PC-3 (cell line): ENCODE data around the gene YAE1. TPM values are rescaled to one million over a fixed set of nuclear protein-coding genes. Genes with fewer than 3 reads are reported as not detected.

Experiments
- ATAC-seq: fragments of 200-7000 bp; cut with Tn5 transposase; 2 replicates; pipeline ENCODE4 v1.9.1; 2020; ENCODE audit warnings: mild to moderate bottlenecking, moderate library complexity
- BruUV-seq: library from RNA; stranded (reverse); fragments of 400-500 nt; replicated peaks from 2 replicates; lab custom pipeline; 2021; lab: Mats Ljungman, UMichigan
- CTCF ChIA-PET: fragments of 300-600 bp; sonication (Branson Sonifier 250); formaldehyde crosslinking; loops from one replicate; lab custom pipeline; 2022; ENCODE audit warnings: antibody characterized with exemption; lab: Charles Lee
- POLR2A ChIA-PET: fragments of 300-600 bp; sonication (Branson Sonifier 250); formaldehyde crosslinking; loops from one replicate; lab custom pipeline; 2022; ENCODE audit warnings: antibody characterized with exemption; ENCODE audit not compliant: unreplicated experiment; lab: Charles Lee
- DNase-seq: peaks from one replicate; pipeline ENCODE4 v3.0.0-alpha.2; 2015
- H2AFZ ChIP-seq: fragments of 300-600 bp; sonication (generic); 2 replicates; pipeline ENCODE4 v1.6.0; 2016; ENCODE audit warnings: antibody characterized with exemption, low read length
- H3F3A ChIP-seq: fragments of 300-600 bp; sonication (generic); one replicate; pipeline ENCODE4 v1.6.0; 2017; ENCODE audit warnings: antibody characterized with exemption, low read length, control low read depth, mild to moderate bottlenecking; ENCODE audit not compliant: unreplicated experiment
- H3K27ac ChIP-seq: fragments of 300-600 bp; sonication (generic); 2 replicates; pipeline ENCODE4 v1.5.1; 2016; ENCODE audit warnings: mild to moderate bottlenecking, low read length
- H3K27me3 ChIP-seq: fragments of 300-600 bp; sonication (generic); 2 replicates; pipeline ENCODE4 v1.6.1; 2016; ENCODE audit warnings: low read length, mixed read lengths
- H3K36me3 ChIP-seq: fragments of 300-600 bp; sonication (generic); 2 replicates; pipeline ENCODE4 v1.6.1; 2016; ENCODE audit warnings: low read depth, mixed run types, low read length, mixed read lengths
- H3K4me1 ChIP-seq: fragments of 300-600 bp; sonication (generic); 2 replicates; pipeline ENCODE4 v1.5.1; 2016; ENCODE audit warnings: low read length; ENCODE audit not compliant: insufficient read depth
- H3K4me2 ChIP-seq: fragments of 300-600 bp; sonication (generic); 2 replicates; pipeline ENCODE4 v1.6.0; 2016; ENCODE audit warnings: low read length
- H3K4me3 ChIP-seq: fragments of 300-600 bp; sonication (generic); 2 replicates; pipeline ENCODE4 v1.5.1; 2016; ENCODE audit warnings: mild to moderate bottlenecking, low read length, mixed read lengths
- H3K79me2 ChIP-seq: fragments of 300-600 bp; sonication (generic); 2 replicates; pipeline ENCODE4 v1.6.1; 2017; ENCODE audit warnings: low read length, mixed read lengths
- H3K9ac ChIP-seq: fragments of 300-600 bp; sonication (generic); 2 replicates; pipeline ENCODE4 v1.6.0; 2016; ENCODE audit warnings: mild to moderate bottlenecking, low read length
- H3K9me2 ChIP-seq: fragments of 300-600 bp; sonication (generic); replicated peaks from 2 replicates; pipeline ENCODE4 v1.6.1; 2016; ENCODE audit warnings: mixed run types, low read length, mixed read lengths
- H3K9me3 ChIP-seq: fragments of 300-600 bp; sonication (generic); 2 replicates; pipeline ENCODE4 v1.6.1; 2016; ENCODE audit warnings: low read length, mixed read lengths
- H4K20me1 ChIP-seq: fragments of 300-600 bp; sonication (generic); 2 replicates; pipeline ENCODE4 v1.6.1; 2016; ENCODE audit warnings: low read length, mixed read lengths
- EZH2 ChIP-seq: fragments of 300-600 bp; sonication (generic); IDR thresholded peaks from one replicate; pipeline ENCODE4 v1.6.1; 2017; ENCODE audit warnings: antibody characterized with exemption, mild to moderate bottlenecking, low read length; ENCODE audit not compliant: unreplicated experiment
- EZH2phosphoT487 ChIP-seq: fragments of 300-600 bp; sonication (generic); IDR thresholded peaks from 2 replicates; pipeline ENCODE4 v1.6.1; 2018; ENCODE audit warnings: mild to moderate bottlenecking, antibody characterized with exemption, low read length, borderline replicate concordance
- intact Hi-C: fragments of 100-400 bp; cut with micrococcal nuclease; formaldehyde crosslinking; loops from 2 replicates; pipeline ENCODE4 v1.9.0; 2023
- total RNA-seq: library from RNA; depleted of rRNA; stranded (reverse); fragments of >200 nt; gene quantifications from 2 replicates; pipeline ENCODE4 v1.2.3, GENCODE V29; 2014
- TF ChIP-seq, protein P1 (sequence below): fragments of 300-600 bp; sonication (generic); conservative IDR thresholded peaks from 2 replicates; pipeline ENCODE4 v1.5.1; 2017; ENCODE audit warnings: antibody characterized with exemption, low read depth, mild to moderate bottlenecking, low read length

The YAE1 gene
- total RNA-seq, 1 experiment from 2014 or later: 23.6 TPM

DNA sequence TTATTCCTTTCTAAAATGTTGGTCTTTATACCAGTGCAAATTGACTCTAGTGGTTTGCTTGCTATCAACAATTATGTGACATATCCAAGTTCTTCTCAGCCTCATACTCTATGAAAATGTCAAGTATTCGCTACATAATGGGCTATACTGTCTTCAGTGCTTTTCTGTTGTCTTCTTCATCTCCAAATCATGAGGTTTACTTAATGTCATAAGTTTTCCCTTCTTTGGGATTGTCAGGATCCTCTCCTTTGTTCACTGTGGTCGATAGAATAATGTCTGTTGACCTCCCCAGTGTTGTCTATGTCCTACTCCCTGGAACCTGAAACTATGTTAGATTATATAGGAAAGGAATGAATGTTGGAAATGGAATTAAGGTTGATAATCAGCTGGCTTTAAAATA, 40.7 kb downstream of the YAE1 start:
- Histone ChIP-seq H2AFZ (no peak overlapping the region), H3K27me3 (no peaks in the 10 kb centered on the region), H3K9ac (no peak overlapping the region), H3K79me2 (no peaks in the 10 kb centered on the region), H3F3A (no peaks in the 10 kb centered on the region), H3K36me3 (no peaks in the 10 kb centered on the region), H3K9me2 (no peaks in the 10 kb centered on the region), H3K9me3 (no peaks in the 10 kb centered on the region), H3K4me1 (peaks cover 25% of the 10 kb centered on the region), H3K4me3 (no peak overlapping the region), H4K20me1 (no peaks in the 10 kb centered on the region), H3K4me2 (no peak overlapping the region), H3K27ac (no peak overlapping the region)
- no peak for TF ChIP-seq EZH2
- no peak for TF ChIP-seq EZH2phosphoT487
- TF ChIP-seq, protein P1, sequence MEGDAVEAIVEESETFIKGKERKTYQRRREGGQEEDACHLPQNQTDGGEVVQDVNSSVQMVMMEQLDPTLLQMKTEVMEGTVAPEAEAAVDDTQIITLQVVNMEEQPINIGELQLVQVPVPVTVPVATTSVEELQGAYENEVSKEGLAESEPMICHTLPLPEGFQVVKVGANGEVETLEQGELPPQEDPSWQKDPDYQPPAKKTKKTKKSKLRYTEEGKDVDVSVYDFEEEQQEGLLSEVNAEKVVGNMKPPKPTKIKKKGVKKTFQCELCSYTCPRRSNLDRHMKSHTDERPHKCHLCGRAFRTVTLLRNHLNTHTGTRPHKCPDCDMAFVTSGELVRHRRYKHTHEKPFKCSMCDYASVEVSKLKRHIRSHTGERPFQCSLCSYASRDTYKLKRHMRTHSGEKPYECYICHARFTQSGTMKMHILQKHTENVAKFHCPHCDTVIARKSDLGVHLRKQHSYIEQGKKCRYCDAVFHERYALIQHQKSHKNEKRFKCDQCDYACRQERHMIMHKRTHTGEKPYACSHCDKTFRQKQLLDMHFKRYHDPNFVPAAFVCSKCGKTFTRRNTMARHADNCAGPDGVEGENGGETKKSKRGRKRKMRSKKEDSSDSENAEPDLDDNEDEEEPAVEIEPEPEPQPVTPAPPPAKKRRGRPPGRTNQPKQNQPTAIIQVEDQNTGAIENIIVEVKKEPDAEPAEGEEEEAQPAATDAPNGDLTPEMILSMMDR: no peak
- DNase-seq: no peak
- intact Hi-C loops: no loop called here
- no peak for ATAC-seq
- ChIA-PET CTCF (no interaction called here), POLR2A (no interaction called here)
- BruUV-seq: no TSS peak

DNA sequence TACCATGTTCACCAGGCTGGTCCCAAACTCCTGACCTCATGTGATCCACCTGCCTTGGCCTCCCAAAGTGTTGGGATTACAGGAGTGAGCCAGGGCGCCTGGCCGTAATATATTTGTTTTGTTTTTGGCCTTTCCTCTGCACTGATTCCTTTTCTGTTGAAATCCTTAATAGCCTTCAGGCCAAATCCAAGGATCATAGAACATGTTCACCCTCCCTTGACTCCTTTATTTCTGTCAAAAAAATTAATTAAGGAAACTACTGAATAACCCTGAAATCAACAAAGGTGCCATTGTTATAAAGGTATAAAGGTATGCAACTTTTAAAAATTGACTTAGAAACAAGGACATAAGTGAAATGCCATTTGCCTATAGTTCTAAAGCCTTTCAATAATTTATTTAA, 41.7 kb downstream of the YAE1 start:
- H3K4me1 ChIP-seq: peaks cover 25% of the 10 kb centered on the region
- no peaks in the 10 kb centered on the region for H3F3A ChIP-seq
- no peak overlapping the region for H3K4me3 ChIP-seq
- no peaks in the 10 kb centered on the region for H4K20me1 ChIP-seq
- ChIA-PET POLR2A (no interaction called here), CTCF (no interaction called here)
- H3K9me2 ChIP-seq: no peaks in the 10 kb centered on the region
- intact Hi-C loops: no loop called here
- ATAC-seq (no peak), DNase-seq (no peak)
- H3K4me2 ChIP-seq: peak overlapping the region; percentile 20; the same call in 1 of the 2 replicates
- TF ChIP-seq, protein P1: no peak
- TF ChIP-seq EZH2phosphoT487 (no peak), EZH2 (no peak)
- no peak overlapping the region for H3K9ac ChIP-seq
- H3K27me3 ChIP-seq: no peaks in the 10 kb centered on the region
- no peaks in the 10 kb centered on the region for H3K36me3 ChIP-seq
- H2AFZ ChIP-seq: peak overlapping the region; percentile 8; the same call in 1 of the 2 replicates
- no TSS peak for BruUV-seq
- H3K27ac ChIP-seq: peak overlapping the region; percentile 31
- H3K9me3 ChIP-seq: no peaks in the 10 kb centered on the region
- H3K79me2 ChIP-seq: no peaks in the 10 kb centered on the region

DNA sequence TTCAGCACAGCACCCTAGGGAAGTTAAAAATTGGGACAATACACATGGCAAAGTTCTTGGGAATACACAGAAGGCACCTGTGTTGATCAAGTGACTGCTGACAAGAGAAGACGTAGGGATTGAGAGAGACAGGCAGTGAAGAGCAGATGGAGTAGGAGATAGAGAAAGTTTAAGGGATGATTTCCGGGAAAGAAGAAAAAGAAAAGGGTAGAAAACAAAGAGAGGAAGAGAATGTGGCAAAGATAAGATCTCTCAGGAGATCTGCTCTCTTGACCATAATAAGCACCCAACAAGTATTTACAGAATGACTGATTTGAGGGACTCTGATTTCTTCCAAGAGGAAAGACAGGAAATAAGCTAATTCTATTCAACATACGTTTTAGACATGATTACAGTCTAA, 42.1 kb downstream of the YAE1 start:
- intact Hi-C loops: no loop called here
- Histone ChIP-seq H3K27me3 (no peaks in the 10 kb centered on the region), H3K9ac (no peak overlapping the region), H3K4me2 (peak overlapping the region; percentile 20), H4K20me1 (no peaks in the 10 kb centered on the region), H3K4me3 (no peak overlapping the region), H3K79me2 (no peaks in the 10 kb centered on the region), H3K27ac (peak overlapping the region; percentile 31), H3K9me3 (no peaks in the 10 kb centered on the region), H3F3A (no peaks in the 10 kb centered on the region), H3K36me3 (no peaks in the 10 kb centered on the region), H2AFZ (peak overlapping the region; percentile 8; the same call in 1 of the 2 replicates), H3K9me2 (no peaks in the 10 kb centered on the region), H3K4me1 (peaks cover 25% of the 10 kb centered on the region)
- no TSS peak for BruUV-seq
- TF ChIP-seq, protein P1: no peak
- TF ChIP-seq EZH2 (no peak), EZH2phosphoT487 (no peak)
- DNase-seq: peak; percentile 32
- ChIA-PET CTCF (no interaction called here), POLR2A (no interaction called here)
- ATAC-seq: peak; percentile 70
